ENCODE results near the gene THAP4.
"Not testable (repeated sequence)": the region's sequence is repeated elsewhere in the genome, so short reads cannot be mapped to it uniquely, and the experiment has no call there.

The THAP4 gene

GRCh38 chr2:241609859-241610793 lies 26.8 kb downstream of the THAP4 start:
- peak; percentile 88 to 90 for DNase-seq

GRCh38 chr2:241608881-241609280 lies 28.1 kb downstream of the THAP4 start:
- DNase-seq, result no peak

GRCh38 chr2:241607162-241607885 lies 29.6 kb downstream of the THAP4 start:
- DNase-seq, result no peak

GRCh38 chr2:241606186-241606585 lies 30.8 kb downstream of the THAP4 start:
- no peak for DNase-seq

- no peak for DNase-seq
These were observed 33.3 kb downstream of the THAP4 start for GRCh38 chr2:241603686-241604085.

- DNase-seq, result no peak
These were observed 34.2 kb downstream of the THAP4 start for GRCh38 chr2:241602720-241603119.

GRCh38 chr2:241601841-241602240 lies 35.1 kb downstream of the THAP4 start:
- DNase-seq, result no peak

- DNase-seq, result no peak
These were observed 37.3 kb downstream of the THAP4 start for GRCh38 chr2:241599615-241600014.

GRCh38 chr2:241598487-241598886 lies 38.5 kb downstream of the THAP4 start:
- no peak for DNase-seq

GRCh38 chr2:241598061-241598460 lies 38.9 kb downstream of the THAP4 start:
- no peak for DNase-seq

GRCh38 chr2:241597561-241597960 lies 39.4 kb downstream of the THAP4 start:
- no peak for DNase-seq

GRCh38 chr2:241595600-241596140 lies 41.3 kb downstream of the THAP4 start:
- DNase-seq, result peak; percentile 14 to 28

GRCh38 chr2:241593271-241593670 lies 43.7 kb downstream of the THAP4 start:
- DNase-seq, result no peak

- no peak for DNase-seq
These were observed 44.7 kb downstream of the THAP4 start for GRCh38 chr2:241592126-241592845.

GRCh38 chr2:241590496-241591455 lies 46.2 kb downstream of the THAP4 start:
- DNase-seq, result not testable (repeated sequence)

GRCh38 chr2:241589863-241590262 lies 47.1 kb downstream of the THAP4 start:
- not testable (repeated sequence) for DNase-seq

- DNase-seq, result no peak
These were observed 50.2 kb downstream of the THAP4 start for GRCh38 chr2:241586564-241587264.

- DNase-seq, result no peak
These were observed 52.5 kb downstream of the THAP4 start for GRCh38 chr2:241584436-241584835.

- no peak for DNase-seq
These were observed 54.2 kb downstream of the THAP4 start for GRCh38 chr2:241582806-241583205.

- DNase-seq, result no peak
These were observed 54.6 kb downstream of the THAP4 start for GRCh38 chr2:241582328-241582727.

- DNase-seq, result no peak
These were observed 57.7 kb downstream of the THAP4 start for GRCh38 chr2:241579281-241579680.

Data from activated CD4-positive, alpha-beta T cell treated with anti-CD3 and anti-CD28 coated beads, Interleukin-2, amount 50 U/mL, for 48 hours (primary cell).